ENCODE data around the gene C1QA.
"Not testable (repeated sequence)": the region's sequence is repeated elsewhere in the genome, so short reads cannot be mapped to it uniquely, and the experiment has no call there.

The C1QA gene

DNA sequence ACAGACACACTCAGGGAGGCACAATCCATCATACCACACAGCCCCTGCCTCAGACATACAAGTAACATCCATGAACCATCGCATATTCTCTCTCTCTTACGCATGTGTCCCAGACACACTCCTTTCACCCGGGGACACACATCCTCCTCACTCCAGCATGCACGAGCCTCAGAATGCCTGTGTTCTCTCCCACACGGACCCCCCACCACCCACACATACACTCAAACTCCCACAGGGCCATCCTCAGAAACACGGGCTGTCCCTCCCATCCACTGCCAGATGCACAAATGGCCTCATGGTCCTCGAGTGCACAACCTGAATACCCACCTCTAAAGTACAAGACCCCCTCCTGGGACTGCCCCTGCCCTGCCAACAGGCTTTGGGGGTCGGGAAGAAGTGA lies 4.8 kb downstream of the C1QA start:
- DNase-seq (ENCODE audit: low spot score), result no peak

DNA sequence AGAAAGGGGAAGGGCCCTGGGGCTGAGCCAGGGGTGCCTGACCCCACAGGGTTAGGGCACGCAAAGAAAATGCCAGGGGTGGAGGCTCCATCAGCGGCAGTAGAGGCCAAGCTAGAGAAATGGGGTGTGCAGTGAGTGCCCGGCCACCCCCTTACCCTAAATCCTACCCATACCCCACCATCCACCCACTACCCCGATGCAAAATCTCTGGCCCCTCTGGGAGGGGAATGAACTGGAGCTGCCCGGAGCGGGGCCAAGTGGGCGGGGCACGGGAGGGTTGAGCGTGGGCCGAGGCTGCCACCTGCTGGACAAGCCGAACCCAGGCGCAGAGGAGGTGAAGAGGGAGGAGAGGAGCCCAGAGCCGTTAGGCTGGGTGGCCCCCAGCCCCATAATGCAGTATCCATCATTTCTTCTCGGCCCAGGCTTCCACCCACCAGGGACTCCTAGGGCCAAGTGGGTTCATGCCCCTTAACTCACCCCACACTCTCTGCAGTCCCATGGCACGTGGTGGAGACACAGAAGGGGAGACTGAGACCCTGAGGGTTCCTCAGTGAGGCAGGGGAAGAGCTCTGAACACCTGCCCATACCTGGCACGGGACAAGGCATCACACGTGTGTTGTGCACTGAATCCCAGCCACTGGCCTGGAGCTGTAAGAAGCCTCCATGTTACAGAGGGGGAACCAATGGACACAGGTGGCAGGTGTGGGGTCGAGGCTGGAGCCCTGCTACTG lies 5.6 kb downstream of the C1QA start:
- peak; percentile 25 for DNase-seq (ENCODE audit: low spot score)

- no peak for DNase-seq (ENCODE audit: low spot score)
Observed at GRCh38 chr1:22643381-22643780, 7.0 kb downstream of the C1QA start, which contains the start of gene C1QC. Gene C1QC, plus strand, starts transcription at chr1:22643633. Its CDS starts 391 bp downstream, at chr1:22644024.

GRCh38 chr1:22643928-22644327 lies 7.5 kb downstream of the C1QA start:
- DNase-seq (ENCODE audit: low spot score), result no peak

- no peak for DNase-seq (ENCODE audit: low spot score)
Observed at GRCh38 chr1:22645931-22646330, 9.5 kb downstream of the C1QA start.

- no peak for DNase-seq (ENCODE audit: low spot score)
Observed at GRCh38 chr1:22646384-22646783, 10.0 kb downstream of the C1QA start.

DNA sequence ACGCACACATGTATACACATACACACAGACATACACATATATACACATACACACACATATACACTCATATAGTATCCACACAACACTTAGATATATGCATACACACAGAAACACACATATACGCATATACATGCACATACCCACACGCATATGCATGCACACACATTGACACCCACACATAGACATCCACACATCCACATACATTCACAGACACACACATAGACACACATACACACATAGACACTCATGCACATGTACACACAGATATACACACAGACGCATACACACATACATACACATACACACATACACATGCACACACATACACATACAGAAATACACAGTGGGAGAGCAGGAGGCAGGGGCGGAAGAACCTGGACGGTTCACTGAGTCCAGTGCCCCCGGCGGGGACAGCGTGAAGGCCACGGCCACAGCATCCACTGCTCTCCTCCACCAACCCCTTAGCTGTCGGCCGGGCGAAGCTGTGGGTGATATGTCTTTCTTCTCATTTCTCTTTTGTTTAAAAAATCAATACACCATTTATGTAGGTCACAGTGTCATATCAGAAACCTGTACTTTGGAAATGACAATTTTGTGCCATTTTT lies 13.8 kb downstream of the C1QA start:
- DNase-seq (ENCODE audit: low spot score), result no peak

- no peak for DNase-seq (ENCODE audit: low spot score)
Observed at GRCh38 chr1:22651941-22652856, 15.8 kb downstream of the C1QA start.

DNA sequence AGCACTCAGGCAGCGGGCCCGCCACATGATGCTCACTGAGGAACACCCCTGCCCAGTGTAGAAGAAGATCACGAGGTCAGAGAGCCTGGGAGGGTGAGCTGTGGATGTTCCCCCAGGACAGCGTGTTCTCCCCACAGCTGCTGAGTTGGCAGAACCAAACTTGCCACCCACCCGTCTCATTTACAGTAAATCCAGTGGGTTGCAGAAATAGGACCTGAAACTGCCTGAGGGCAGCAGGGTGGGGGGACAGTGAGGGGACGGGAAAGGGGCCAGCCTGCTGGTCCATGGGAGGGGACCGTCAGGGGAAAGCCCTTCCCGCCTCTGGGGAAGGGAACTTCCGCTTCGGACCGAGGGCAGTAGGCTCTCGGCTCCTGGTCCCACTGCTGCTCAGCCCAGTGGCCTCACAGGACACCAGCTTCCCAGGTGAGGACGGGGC lies 16.5 kb downstream of the C1QA start, which contains the start of gene C1QB:
TSS of gene C1QB (plus strand) at position 356 of the 436 bp plus-strand sequence. CDS start 6,227 bp downstream, outside the sequence.
- no peak for DNase-seq (ENCODE audit: low spot score)

DNA sequence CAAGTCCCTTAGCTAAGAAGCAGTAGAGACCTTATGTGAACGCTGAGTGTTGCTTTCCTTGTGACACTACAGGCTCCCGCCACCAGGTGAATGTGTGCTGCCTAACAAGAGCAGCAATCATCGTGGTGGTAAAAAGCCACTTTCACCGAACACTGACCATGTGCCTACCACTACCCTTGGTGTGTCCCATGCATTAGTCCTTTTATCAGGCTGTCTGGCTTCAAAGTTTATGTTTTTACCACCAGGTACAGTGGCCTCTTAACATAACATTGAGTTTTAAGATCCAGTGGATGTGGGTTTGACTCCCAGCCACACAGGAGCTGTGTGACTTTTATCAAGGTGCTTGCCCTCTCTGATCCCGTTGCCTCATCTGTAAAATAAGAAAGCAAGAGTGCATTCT lies 18.3 kb downstream of the C1QA start:
- DNase-seq (ENCODE audit: low spot score), result no peak

- peak; percentile 24 for DNase-seq (ENCODE audit: low spot score)
Observed at GRCh38 chr1:22658385-22659163, 22.1 kb downstream of the C1QA start.

- DNase-seq (ENCODE audit: low spot score), result no peak
Observed at GRCh38 chr1:22660716-22661241, 24.4 kb downstream of the C1QA start.

DNA sequence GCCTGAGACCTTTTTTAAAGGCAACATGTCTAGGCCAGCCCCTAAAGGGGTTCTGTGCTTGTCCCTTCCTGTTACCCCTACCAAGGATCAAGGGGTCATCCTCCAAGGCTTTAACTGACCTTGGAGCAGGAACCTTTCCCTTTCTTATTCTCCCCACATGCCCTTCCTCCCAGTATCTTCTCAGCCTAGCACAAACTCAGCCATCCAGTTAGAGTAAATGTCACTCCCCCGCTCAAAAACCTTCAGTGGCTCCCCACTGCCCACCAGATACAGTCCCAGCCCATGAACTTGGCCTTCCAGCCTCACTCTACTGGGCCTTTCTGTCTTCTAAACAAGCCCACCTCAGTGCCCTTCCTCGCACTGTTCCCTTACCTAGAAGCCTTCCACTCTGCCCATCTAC lies 25.5 kb downstream of the C1QA start:
- no peak for DNase-seq (ENCODE audit: low spot score)

GRCh38 chr1:22662318-22662717 lies 25.9 kb downstream of the C1QA start:
- DNase-seq (ENCODE audit: low spot score), result peak; percentile 72

- no peak for DNase-seq (ENCODE audit: low spot score)
Observed at GRCh38 chr1:22662986-22663408, 26.6 kb downstream of the C1QA start.

- peak; percentile 6 for DNase-seq (ENCODE audit: low spot score)
Observed at GRCh38 chr1:22665752-22666151, 29.3 kb downstream of the C1QA start.

DNA sequence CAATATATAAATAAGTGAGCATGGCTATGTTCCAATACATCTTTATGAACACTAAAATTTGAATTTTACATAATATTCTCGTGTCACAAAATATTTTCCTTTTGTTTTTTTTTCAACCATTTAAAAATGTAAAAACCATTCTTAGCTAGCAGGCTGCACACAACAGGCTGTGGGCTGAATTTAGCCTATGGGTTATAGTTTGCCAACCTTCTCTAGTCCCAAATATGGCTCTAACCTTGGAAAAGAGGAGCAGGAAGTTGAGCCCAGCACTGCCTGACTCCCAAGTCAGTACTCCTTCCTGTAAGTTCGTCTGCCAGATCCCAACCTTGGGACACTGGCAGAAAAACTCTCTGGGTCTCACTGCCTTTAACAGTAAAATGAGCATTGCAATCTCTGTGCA lies 30.0 kb downstream of the C1QA start:
- no peak for DNase-seq (ENCODE audit: low spot score)

DNA sequence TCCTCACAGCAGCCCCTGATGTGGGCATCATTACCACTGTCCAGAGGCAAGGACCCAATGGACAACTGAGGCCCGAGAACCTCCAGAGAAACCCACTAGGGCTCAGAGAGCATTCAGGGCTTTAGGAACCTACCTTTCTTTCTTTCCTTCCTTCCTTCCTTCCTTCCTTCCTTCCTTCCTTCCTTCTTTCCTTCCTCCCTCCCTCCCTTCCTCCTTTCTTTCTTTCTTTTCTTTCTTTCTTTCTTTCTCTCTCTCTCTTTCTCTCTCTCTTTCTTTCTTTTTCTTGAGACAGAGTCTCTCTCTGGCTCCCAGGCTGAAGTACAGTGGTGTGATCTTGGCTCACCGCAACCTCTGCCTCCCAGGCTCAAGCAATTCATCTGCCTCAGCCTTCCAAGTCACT lies 32.4 kb downstream of the C1QA start:
- DNase-seq (ENCODE audit: low spot score), result not testable (repeated sequence)

- no peak for DNase-seq (ENCODE audit: low spot score)
Observed at GRCh38 chr1:22670352-22670975, 34.0 kb downstream of the C1QA start.

- no peak for DNase-seq (ENCODE audit: low spot score)
Observed at GRCh38 chr1:22671999-22672398, 35.6 kb downstream of the C1QA start.

All from SW480 (cell line).